Gastroesophageal sphincter (tissue), 4 donors: Measurements from ENCODE around the gene RPS6KA4. TPM values are rescaled to one million over a fixed set of nuclear protein-coding genes. Genes with fewer than 3 reads are reported as not detected.

Experiments used
- ATAC-seq: fragments of 150-250 bp; one replicate; pipeline ENCODE4 v1.9.1; 2016; ENCODE audit warnings: mild to moderate bottlenecking, moderate library complexity
- H3K27ac ChIP-seq, 4 donors: fragments of 200-600 bp; sonication (generic) in 3 of 4; 1 replicate in 3 of 4; 2 replicates in 1 of 4; pipeline ENCODE4 v1.5.1; 2016 to 2019
- H3K27me3 ChIP-seq: fragments of 200-600 bp; sonication (generic); one replicate; pipeline ENCODE4 v1.5.1; 2019
- H3K36me3 ChIP-seq, 2 donors: fragments of 200-600 bp; sonication (generic); one replicate each; pipeline ENCODE4 v1.5.1; 2019; ENCODE audit warnings: control low read depth in 1 of 2
- H3K4me1 ChIP-seq, 3 donors: fragments of 200-600 bp; sonication (generic); 1 replicate in 2 of 3; 2 replicates in 1 of 3; pipeline ENCODE4 v1.5.1; 2016 to 2019; ENCODE audit warnings: control low read depth in 2 of 3
- H3K4me3 ChIP-seq, 2 donors: fragments of 200-600 bp; sonication (generic); one replicate each; pipeline ENCODE4 v1.5.1; 2019; ENCODE audit warnings: mild to moderate bottlenecking in 1 of 2, moderate library complexity in 1 of 2
- H3K9me3 ChIP-seq, 3 donors: fragments of 200-600 bp; sonication (generic); one replicate each; pipeline ENCODE4 v1.5.1; 2017 to 2019; ENCODE audit warnings: control low read depth in 2 of 3
- CTCF ChIP-seq, 4 experiments: fragments of 200-600 bp in 2 of 4; fragments of 450-650 bp in 2 of 4; sonication (generic) in 1 of 4; IDR thresholded peaks; one replicate each; pipeline ENCODE4 v1.5.1; 2017 to 2019; ENCODE audit warnings: antibody characterized with exemption in 4 of 4, mild to moderate bottlenecking in 2 of 4, moderate library complexity in 2 of 4
- EP300 ChIP-seq: sonication (generic); formaldehyde crosslinking; IDR thresholded peaks from one replicate; pipeline ENCODE4 v1.6.1; 2017; ENCODE audit warnings: antibody characterized with exemption, mild to moderate bottlenecking
- POLR2A ChIP-seq, 2 donors: fragments of 450-650 bp; IDR thresholded peaks; one replicate each; pipeline ENCODE4 v1.6.1; 2017; ENCODE audit warnings: antibody characterized with exemption in 2 of 2, mild to moderate bottlenecking in 2 of 2, moderate library complexity in 1 of 2
- POLR2AphosphoS5 ChIP-seq: sonication (generic); formaldehyde crosslinking; IDR thresholded peaks from one replicate; pipeline ENCODE4 v1.6.1; 2017; ENCODE audit warnings: antibody characterized with exemption
- WGBS, 2 donors: methylation state at CpG; one replicate each; pipeline ENCODE4 v1.1.5; 2018; ENCODE audit warnings: low coverage in 1 of 2; 5-methylcytosine and 5-hydroxymethylcytosine counted together
- total RNA-seq, 4 donors: library from RNA; depleted of rRNA; stranded (reverse); fragments of >200 nt; gene quantifications; one replicate each; pipeline ENCODE4 v1.1.0, GENCODE V29; 2016

The RPS6KA4 gene
- total RNA-seq, 4 donors from 2014 or later, result 21.2 to 44.2 (median 28.3) TPM

DNA sequence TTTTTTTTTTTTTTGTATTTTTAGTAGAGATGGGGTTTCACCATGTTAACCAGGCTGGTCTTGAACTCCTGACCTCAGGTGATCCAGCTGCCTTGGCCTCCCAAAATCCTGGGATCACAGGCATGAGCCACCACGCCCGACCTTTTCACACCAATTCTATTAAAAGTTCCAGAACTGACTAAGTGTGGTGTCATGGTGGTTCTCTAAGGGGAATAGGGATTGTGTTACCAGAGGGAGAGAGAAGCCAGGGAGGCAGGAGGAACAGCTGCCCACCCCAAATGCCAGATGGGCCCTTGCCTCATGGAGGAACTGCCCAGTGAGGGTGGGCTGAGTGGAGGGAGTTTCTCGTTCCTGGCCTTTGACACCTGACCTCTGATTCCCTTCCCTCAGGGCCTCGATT lies 5.9 kb downstream of the RPS6KA4 start:
- ATAC-seq, result no peak
- TF ChIP-seq POLR2AphosphoS5 (no peak), CTCF (IDR thresholded peaks at IDR 0.05) (no peak), POLR2A (IDR thresholded peaks at IDR 0.05) (no peak), EP300 (no peak)
- peaks cover 0 to 96% of the 10 kb centered on the region in 2 donors for H3K36me3 ChIP-seq
- no peaks in the 10 kb centered on the region for H3K9me3 ChIP-seq
- no peaks in the 10 kb centered on the region for H3K27me3 ChIP-seq
- H3K4me3 ChIP-seq, result no peak overlapping the region
- peaks cover 0 to 10% (median 6%) of the 10 kb centered on the region in 3 donors for H3K4me1 ChIP-seq
- WGBS, 2 donors, result 81% methylated on average over 2 of the region's 4 CpGs; no CpG with 5 or more reads in 1 of the 2 donors
- no peak overlapping the region for H3K27ac ChIP-seq

DNA sequence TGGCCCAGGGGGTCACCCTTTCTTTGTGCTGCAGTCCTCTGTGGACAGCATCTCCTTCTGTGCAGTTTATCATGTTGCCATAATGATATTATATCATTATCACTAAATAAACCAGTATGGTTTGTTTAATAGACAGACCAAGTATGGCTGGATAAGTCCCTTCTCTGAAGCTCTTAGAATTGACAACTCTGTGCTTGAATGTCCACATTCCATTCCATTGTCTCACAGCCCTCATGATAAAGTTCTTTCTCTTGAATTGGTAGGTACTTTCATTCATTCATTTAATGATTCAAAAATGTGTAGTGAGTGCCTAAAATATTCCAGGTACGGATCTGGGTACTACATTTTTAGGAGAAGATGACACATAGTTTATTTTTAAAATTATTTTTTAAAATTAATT lies 7.8 kb downstream of the RPS6KA4 start:
- TF ChIP-seq POLR2AphosphoS5 (no peak), POLR2A (IDR thresholded peaks at IDR 0.05) (no peak), CTCF (IDR thresholded peaks at IDR 0.05) (no peak), EP300 (no peak)
- no peak for ATAC-seq
- H3K9me3 ChIP-seq, result no peaks in the 10 kb centered on the region
- no peak overlapping the region for H3K4me3 ChIP-seq
- H3K4me1 ChIP-seq, result no peaks in the 10 kb centered on the region
- 77 to 80% methylated on average over 1 of the region's 1 CpG for WGBS, 2 donors
- H3K27ac ChIP-seq, result no peak overlapping the region
- H3K36me3 ChIP-seq, result peaks cover 0 to 99% of the 10 kb centered on the region in 2 donors
- no peaks in the 10 kb centered on the region for H3K27me3 ChIP-seq

- Histone ChIP-seq H3K4me3 (no peak overlapping the region), H3K27me3 (no peaks in the 10 kb centered on the region), H3K27ac (no peak overlapping the region), H3K36me3 (peaks cover 0 to 87% of the 10 kb centered on the region in 2 donors), H3K9me3 (no peaks in the 10 kb centered on the region), H3K4me1 (no peaks in the 10 kb centered on the region)
- ATAC-seq, result no peak
- TF ChIP-seq EP300 (no peak), POLR2A (IDR thresholded peaks at IDR 0.05) (no peak), CTCF (IDR thresholded peaks at IDR 0.05) (no peak), POLR2AphosphoS5 (no peak)
- 80 to 87% methylated on average over 4 to 6 of the region's 46 CpGs for WGBS, 2 donors
Observed at GRCh38 chr11:64367931-64368672, 9.1 kb downstream of the RPS6KA4 start.

GRCh38 chr11:64368673-64369074 lies 9.7 kb downstream of the RPS6KA4 start:
- Histone ChIP-seq H3K27ac (no peak overlapping the region), H3K4me3 (no peak overlapping the region), H3K9me3 (no peaks in the 10 kb centered on the region), H3K36me3 (peaks cover 0 to 81% of the 10 kb centered on the region in 2 donors), H3K4me1 (no peaks in the 10 kb centered on the region), H3K27me3 (no peaks in the 10 kb centered on the region)
- TF ChIP-seq CTCF (IDR thresholded peaks at IDR 0.05), result no peak
- no peak for TF ChIP-seq EP300
- no peak for TF ChIP-seq POLR2AphosphoS5
- no peak for TF ChIP-seq POLR2A (IDR thresholded peaks at IDR 0.05)
- no peak for ATAC-seq
- 76 to 90% methylated on average over 6 to 11 of the region's 28 CpGs for WGBS, 2 donors
